HAP-1 (cell line): ENCODE data around the gene STX2.

ENCODE experiments used
- DNase-seq, 2 experiments: peaks; one replicate each; pipeline ENCODE4 v3.0.0-alpha.2; 2016 to 2020; ENCODE audit warnings: low spot score in 2 of 2
- H3K27me3 ChIP-seq: fragments of 250-450 bp; sonication (Bioruptor Pico); 2 replicates; pipeline ENCODE4 v1.5.1; 2020; ENCODE audit warnings: low read depth, mild to moderate bottlenecking, moderate library complexity
- H3K36me3 ChIP-seq: fragments of 250-450 bp; sonication (Bioruptor Pico); replicated peaks from 2 replicates; pipeline ENCODE4 v1.5.1; 2020; ENCODE audit warnings: mild to moderate bottlenecking
- H3K4me1 ChIP-seq: fragments of 250-450 bp; sonication (Bioruptor Pico); 2 replicates; pipeline ENCODE4 v1.5.1; 2020; ENCODE audit warnings: mild to moderate bottlenecking
- H3K4me3 ChIP-seq: fragments of 250-450 bp; sonication (Bioruptor Pico); 2 replicates; pipeline ENCODE4 v1.5.1; 2020; ENCODE audit warnings: mild to moderate bottlenecking, moderate library complexity
- H3K9me3 ChIP-seq: fragments of 250-450 bp; sonication (Bioruptor Pico); 2 replicates; pipeline ENCODE4 v1.5.1; 2020; ENCODE audit warnings: mild to moderate bottlenecking, moderate library complexity
- in situ Hi-C: fragments of 300-500 bp; cut with MboI; formaldehyde crosslinking; loops from 3 replicates; pipeline ENCODE4 v1.14.3; 2020; ENCODE audit warnings: low sequenced_read_pairs, inconsistent platforms, mixed read lengths

STX2 gene

GRCh38 chr12:130747867-130748740, 90.9 kb downstream of the STX2 start:
- peak; percentile 19 to 89 for DNase-seq
- in situ Hi-C loops: loop anchor here (25.0 kb wide), 1 partner anchor 711 kb away; no protein-coding TSS in a partner anchor
- no peaks in the 10 kb centered on the region; the same call in 1 of the 2 replicates for H3K27me3 ChIP-seq
- no peaks in the 10 kb centered on the region for H3K36me3 ChIP-seq
- no peak overlapping the region for H3K4me3 ChIP-seq
- H3K4me1 ChIP-seq: no peaks in the 10 kb centered on the region
- H3K9me3 ChIP-seq: no peaks in the 10 kb centered on the region; the same call in 1 of the 2 replicates

DNA sequence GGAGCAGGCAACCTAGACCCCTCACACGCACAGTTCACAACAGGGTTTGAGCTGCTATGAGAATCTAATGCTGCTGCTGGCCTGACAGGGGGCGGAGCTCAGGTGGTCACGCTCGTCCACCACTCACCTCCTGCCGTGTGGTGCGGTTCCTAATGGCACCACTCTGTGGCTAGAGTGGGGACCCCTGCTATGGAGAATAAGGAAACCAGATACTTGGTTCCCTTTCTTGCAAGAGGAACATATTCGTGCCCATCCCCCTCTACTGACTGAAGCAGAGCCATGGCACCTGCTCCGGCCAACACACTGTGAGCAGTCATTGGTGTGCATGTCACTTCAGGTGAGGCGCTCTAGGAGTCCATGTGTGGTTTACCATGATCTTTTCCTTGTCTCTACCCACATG, 92.5 kb downstream of the STX2 start:
- in situ Hi-C loops: loop anchor here (25.0 kb wide), 1 partner anchor 709 kb away; no protein-coding TSS in a partner anchor
- no peaks in the 10 kb centered on the region; the same call in 1 of the 2 replicates for H3K9me3 ChIP-seq
- no peaks in the 10 kb centered on the region for H3K4me1 ChIP-seq
- H3K36me3 ChIP-seq: no peaks in the 10 kb centered on the region
- H3K4me3 ChIP-seq: no peak overlapping the region
- H3K27me3 ChIP-seq: no peaks in the 10 kb centered on the region; the same call in 1 of the 2 replicates
- no peak for DNase-seq

GRCh38 chr12:130745921-130746320, 93.1 kb downstream of the STX2 start:
- H3K4me1 ChIP-seq: no peaks in the 10 kb centered on the region
- H3K27me3 ChIP-seq: no peaks in the 10 kb centered on the region
- H3K36me3 ChIP-seq: no peaks in the 10 kb centered on the region
- in situ Hi-C loops: loop anchor here (25.0 kb wide), 1 partner anchor 709 kb away; no protein-coding TSS in a partner anchor
- no peak for DNase-seq
- no peak overlapping the region for H3K4me3 ChIP-seq
- no peaks in the 10 kb centered on the region; the same call in 1 of the 2 replicates for H3K9me3 ChIP-seq

DNA sequence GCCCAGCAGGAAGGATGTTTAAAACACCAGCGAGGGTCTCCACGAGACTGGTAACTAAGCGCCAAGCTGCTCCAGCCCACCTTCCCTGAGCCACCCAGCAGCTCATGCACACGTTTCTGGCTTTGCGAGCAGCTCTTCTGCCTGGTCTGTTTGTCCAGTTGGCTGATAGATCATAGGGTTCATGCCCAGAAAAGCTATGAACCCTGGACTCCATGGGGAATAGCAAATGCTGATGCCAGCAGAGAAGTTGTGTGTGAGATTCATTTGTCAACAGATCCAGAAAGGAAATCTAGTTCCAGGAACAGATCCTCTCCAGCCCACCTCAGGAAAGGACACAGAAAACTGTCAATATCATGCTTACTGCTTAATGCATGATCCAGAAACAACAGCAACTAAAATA, 94.8 kb downstream of the STX2 start:
- Histone ChIP-seq H3K27me3 (no peaks in the 10 kb centered on the region), H3K36me3 (no peaks in the 10 kb centered on the region), H3K4me1 (no peaks in the 10 kb centered on the region), H3K4me3 (no peak overlapping the region), H3K9me3 (no peaks in the 10 kb centered on the region; the same call in 1 of the 2 replicates)
- in situ Hi-C loops: loop anchor here (25.0 kb wide), 1 partner anchor 707 kb away; no protein-coding TSS in a partner anchor
- no peak for DNase-seq

- no peak for DNase-seq
- in situ Hi-C loops: loop anchor here (25.0 kb wide), 1 partner anchor 706 kb away; no protein-coding TSS in a partner anchor
- H3K27me3 ChIP-seq: no peaks in the 10 kb centered on the region
These were observed 95.4 kb downstream of the STX2 start for GRCh38 chr12:130743606-130744005.

GRCh38 chr12:130743176-130743575, 95.9 kb downstream of the STX2 start:
- no peak for DNase-seq
- H3K4me1 ChIP-seq: no peaks in the 10 kb centered on the region
- H3K27me3 ChIP-seq: no peaks in the 10 kb centered on the region
- H3K4me3 ChIP-seq: no peak overlapping the region
- no peaks in the 10 kb centered on the region; the same call in 1 of the 2 replicates for H3K9me3 ChIP-seq
- no peaks in the 10 kb centered on the region for H3K36me3 ChIP-seq
- in situ Hi-C loops: loop anchor here (25.0 kb wide), 1 partner anchor 706 kb away; no protein-coding TSS in a partner anchor

More at GRCh38 chr12:130743606-130744005, 95.4 kb downstream of the STX2 start:
- no peaks in the 10 kb centered on the region; the same call in 1 of the 2 replicates for H3K9me3 ChIP-seq
- no peaks in the 10 kb centered on the region for H3K36me3 ChIP-seq
- H3K4me1 ChIP-seq: no peaks in the 10 kb centered on the region
- H3K4me3 ChIP-seq: no peak overlapping the region

DNA sequence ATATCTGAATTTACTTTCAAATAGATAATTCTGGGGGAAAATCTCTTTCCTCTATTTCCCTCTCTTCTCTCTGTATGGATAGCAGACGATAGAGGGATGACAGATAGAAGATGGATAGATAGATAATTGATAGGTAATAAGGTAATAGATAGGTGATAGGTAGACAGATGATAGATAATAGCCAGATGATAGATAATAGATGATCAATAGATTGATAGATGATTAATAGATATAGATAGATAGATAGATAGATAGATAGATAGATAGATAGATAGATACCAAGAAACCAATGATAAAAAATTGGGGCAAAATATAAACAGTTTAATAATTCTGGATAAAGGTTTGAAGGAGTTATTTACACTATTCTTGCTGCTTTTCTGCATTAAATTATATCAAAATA, 96.3 kb downstream of the STX2 start:
- Histone ChIP-seq H3K36me3 (no peaks in the 10 kb centered on the region), H3K27me3 (no peaks in the 10 kb centered on the region), H3K9me3 (no peaks in the 10 kb centered on the region; the same call in 1 of the 2 replicates), H3K4me3 (no peak overlapping the region), H3K4me1 (no peaks in the 10 kb centered on the region)
- no peak for DNase-seq
- in situ Hi-C loops: loop anchor here (25.0 kb wide), 1 partner anchor 705 kb away; no protein-coding TSS in a partner anchor

DNA sequence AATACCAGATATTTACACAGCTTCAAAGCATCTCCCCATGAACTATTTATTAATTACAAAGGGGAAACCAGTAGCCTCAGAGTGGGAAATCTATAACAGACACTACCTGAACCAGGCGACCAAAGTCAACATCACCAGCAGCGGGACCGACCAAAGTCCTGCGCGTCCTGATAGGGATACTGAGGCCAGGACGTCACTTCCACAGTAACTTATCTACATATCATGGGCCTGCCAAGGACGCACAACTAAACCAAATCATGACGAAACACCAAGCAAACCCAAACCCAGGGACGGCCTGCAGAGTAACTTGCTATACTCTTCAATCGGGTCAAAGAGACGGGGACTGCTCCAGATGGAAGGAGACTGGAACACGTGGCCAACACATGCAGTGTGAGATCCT, 96.9 kb downstream of the STX2 start:
- DNase-seq: no peak
- Histone ChIP-seq H3K4me1 (no peaks in the 10 kb centered on the region), H3K27me3 (no peaks in the 10 kb centered on the region), H3K9me3 (no peaks in the 10 kb centered on the region; the same call in 1 of the 2 replicates), H3K4me3 (no peak overlapping the region), H3K36me3 (no peaks in the 10 kb centered on the region)
- in situ Hi-C loops: loop anchor here (25.0 kb wide), 1 partner anchor 705 kb away; no protein-coding TSS in a partner anchor
